ENCODE measurements around the gene PNP.

The PNP gene

DNA sequence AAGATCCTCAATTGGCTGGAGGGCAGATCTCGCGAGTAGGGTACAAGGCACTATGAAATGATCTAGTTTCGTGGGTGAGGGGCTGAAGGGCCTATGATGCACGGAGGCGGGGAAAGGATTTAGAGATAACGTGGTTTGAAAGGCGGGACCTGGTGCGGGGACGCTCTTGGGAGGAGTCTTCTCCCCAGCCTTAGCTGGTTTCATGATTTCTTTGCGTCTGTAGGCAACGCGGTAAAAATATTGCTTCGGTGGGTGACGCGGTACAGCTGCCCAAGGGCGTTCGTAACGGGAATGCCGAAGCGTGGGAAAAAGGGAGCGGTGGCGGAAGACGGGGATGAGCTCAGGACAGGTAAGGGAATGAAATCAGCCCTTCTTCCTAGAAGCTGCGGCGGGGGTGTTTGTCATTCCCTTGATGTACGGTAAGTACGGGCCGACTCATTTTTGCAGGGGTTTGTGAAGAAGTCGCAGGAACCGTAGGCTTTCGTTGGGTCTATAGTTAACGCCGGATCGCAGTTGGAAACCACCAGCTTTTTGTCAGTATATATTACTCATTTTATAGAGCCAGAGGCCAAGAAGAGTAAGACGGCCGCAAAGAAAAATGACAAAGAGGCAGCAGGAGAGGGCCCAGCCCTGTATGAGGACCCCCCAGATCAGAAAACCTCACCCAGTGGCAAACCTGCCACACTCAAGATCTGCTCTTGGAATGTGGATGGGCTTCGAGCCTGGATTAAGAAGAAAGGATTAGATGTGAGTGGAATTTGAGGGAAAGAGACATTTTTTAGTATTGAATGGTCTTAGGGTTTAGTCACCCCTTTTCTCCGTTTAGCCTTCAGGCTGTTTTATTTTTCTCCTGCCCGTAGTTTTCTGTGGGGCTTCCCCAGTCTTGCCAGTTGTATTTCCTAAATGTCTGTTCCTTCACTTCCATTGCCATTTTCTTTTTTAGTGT is 13.6 kb upstream of the PNP start:
- no peak for DNase-seq

DNA sequence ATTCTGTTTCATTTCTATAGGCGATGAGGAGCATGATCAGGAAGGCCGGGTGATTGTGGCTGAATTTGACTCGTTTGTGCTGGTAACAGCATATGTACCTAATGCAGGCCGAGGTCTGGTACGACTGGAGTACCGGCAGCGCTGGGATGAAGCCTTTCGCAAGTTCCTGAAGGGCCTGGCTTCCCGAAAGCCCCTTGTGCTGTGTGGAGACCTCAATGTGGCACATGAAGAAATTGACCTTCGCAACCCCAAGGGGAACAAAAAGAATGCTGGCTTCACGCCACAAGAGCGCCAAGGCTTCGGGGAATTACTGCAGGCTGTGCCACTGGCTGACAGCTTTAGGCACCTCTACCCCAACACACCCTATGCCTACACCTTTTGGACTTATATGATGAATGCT is 12.2 kb upstream of the PNP start:
- DNase-seq: no peak

DNA sequence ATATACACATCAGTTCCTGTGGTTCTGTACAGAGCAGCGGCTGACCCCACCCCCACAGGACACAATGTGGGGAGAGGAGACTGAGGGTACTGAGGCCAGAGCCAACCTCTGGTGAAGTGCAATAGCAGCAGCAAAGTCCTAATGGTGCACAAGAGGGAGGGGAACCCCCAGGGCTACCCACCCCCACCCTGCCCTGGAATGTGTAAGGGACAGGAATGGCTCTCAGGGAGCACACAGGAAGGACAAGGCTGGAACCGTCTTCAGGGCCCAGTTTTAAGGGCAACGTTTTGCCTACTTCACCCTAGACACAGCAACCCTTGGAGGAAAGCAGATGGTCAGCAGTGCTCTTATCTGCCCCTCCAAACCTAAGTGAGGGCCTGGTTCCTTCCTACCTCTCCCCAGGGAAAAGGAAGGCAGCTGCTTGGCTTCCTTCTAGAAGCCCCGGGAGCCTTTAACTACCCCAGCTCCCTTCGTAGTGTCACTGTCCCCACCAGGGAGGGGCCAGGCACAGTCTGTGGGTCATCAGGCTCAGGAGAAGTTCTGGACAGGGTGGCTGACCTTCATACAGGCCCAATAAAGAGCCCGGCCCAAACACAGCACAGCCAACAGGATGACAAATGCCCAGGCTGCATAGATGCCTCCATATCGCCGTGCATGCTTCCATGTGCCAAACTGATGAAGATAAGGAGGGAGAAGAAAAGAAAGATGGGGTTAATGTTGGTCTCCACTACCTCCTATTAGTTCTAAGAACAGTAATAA is 11.0 kb upstream of the PNP start:
- no peak for DNase-seq

DNA sequence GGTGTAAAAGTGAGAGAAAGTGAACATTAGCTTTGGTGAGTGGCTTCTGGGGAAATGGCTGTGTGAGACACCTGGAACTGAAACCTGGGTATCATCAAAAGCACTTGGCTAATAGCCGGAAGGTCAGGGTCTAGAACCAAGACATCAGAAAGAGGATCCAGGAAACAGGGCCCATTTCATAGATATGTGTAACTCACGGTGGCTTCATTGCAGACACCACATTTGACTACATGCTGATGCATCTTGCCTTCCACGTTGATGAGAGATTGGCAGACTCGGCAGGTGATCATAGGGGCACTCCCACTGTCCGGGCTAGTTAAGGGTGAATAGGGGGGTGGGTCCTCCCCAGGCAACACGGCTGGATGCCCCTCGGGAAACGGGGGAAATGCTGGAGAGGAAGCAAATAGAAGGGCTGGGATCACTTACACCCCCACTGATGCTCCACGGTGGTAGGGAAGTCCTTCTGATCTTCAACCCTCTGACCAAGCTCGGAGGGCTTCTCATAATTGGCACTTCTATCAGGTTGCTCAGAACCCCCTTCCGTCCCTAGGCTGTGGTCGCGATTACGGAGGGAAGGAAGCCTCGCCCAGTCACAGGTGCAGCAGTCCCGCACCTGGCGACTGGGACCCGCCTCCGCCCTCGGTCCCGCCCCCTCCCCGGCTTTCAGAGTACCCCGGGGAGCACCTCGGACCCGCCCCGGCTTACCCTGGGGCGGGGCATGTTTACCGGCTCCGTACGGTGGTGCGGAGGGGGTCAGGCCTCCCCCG is 8.6 kb upstream of the PNP start:
- no peak for DNase-seq

DNA sequence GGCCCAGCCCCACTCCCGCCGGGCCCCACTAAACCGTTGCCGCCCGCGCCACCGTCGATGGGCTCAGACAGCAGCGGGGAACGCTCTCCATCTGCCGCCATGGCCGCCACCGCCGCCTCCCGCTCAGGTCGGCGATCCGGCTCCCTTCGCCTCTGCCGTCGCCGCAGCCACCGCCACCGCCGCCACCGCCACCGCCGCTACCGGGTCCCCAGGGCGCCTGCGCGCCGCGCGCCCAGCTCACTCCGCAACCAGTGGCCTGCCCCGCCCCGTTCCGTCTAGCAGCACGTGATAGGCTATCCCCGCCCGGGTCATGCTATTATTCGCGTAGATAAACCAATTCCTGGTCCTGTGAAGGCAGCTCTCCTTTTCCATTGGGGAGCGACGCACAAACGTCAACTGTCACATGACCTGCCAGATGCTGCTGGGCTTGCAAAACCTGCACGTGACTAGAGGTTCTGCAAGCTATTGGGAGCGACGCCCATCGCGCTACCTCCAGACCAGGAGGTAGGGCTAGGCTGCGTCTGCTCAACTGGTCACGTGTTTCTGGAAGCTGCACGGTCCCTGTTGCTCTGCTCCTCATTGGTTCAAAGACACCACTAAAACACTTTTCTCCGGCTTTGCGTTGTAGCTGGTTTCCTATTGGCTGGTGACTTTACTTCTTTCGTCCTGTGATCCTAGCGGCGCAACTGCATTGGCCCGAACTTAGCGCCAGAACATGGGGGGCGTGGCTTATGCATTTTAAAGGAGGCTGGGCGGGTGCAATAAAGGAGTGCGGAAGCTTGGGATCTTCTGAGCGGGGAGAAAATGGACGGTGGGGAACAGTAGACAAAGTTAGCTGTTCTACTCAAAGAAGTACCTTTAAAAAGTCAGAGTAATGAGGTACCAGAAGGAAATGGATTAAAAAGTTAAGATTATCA is 7.7 kb upstream of the PNP start, which contains the start of gene PIP4P1:
TSS of gene PIP4P1 (minus strand) at position 210 of the 917 bp plus-strand sequence. CDS start at position 101, 109 bp downstream.
- DNase-seq: peak; percentile 83

DNA sequence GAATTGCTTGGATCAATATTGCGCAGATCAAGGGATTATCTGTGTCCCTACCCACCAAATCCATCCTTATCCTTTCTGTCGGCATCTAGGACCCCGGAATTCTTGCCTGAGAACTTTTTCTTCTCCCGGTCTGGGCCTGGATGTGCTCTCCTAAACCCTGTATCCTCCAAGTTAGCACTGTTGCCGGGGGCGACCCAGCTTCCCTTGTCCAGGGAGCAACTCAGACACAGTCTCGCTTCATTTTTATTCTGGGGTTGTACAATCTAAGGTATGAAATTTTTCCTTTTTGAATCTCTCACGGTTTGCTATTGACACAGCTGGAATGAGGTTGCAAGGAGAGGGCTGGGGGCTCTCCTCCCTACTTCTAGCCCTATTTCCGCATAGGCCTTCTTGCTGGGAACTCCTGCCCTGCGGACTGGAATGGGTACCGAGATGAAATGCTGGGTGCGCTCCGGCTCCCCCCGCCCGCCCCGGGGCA is 403 bp upstream of the PNP start:
- no peak for DNase-seq

DNA sequence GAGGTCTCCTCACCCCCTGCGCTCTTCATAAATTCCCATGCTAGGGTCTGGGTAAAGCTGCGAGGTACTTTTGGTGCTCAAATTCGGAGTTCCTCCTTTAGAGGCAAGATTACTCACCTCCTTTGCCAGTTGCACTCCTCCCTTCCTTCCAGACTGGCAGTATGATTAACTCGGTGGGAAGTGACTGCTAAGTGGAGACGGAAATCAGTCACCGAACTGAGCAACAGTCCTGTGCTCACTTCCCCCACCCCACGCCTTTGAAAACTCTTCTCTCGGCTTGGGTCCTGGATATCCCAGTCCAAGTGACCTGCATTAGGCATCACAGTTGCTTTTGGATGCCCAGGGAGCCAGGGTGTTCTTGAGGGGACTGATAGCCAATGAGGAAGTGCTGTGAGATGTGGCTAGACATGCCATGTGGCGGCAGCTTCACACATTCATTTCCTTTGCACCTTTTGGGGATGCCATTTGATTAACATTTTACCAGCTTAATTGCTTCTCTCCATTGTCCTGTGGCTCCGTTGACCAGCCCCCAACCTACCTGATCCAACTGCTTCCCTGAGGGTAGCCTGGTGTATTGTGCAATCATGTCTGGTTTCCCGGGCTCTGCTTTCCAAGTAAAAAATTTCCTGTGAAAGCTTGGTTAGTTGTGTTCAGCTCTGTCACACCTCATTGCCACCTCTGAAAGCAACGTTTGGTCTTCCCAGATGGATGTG is 840 bp downstream of the PNP start:
- peak; percentile 12 for DNase-seq

DNA sequence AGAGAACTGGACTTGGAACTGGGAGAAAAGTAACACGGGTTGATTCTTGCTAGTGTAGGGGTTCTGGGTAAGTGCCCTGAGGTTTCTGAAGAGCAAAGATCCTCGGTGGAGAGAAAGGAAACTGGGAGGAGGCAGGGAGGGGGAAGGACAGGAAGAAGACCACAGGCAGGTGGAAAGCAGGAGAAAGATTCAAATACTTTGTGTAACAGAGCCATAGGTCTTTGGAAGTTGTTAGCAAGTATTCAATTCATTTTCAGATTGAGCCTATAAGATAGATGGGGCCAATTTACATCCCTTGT is 1.3 kb downstream of the PNP start:
- no peak for DNase-seq

DNA sequence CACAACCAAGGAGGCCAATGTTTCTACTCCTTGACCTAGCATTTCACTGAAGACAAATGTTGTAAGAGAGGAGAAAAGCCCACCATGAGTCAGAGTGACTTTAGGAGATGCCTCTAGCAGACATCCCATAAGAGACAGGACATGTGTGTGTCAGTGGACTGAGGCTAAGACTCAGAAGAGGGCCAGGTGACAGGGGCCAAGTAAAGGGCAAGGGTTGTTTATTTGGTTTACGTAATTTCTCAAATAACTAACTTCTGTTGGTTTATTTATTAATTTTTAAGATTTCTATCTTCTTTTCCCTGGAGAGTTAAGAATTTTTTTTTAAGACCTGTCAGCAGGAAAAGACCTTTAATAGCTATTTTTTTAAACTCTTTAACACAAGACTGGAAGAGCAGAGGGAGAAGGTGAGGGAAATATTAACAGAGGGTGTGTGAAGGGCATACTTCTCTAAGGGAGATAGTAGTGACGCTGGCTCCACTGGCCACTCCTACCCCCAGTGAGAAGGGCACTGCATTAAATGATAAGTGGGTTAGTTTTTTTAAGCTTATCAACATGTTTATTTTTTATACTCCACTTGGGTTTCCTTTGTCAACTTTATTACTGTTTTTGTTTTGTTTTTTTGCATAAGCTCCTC is 3.4 kb downstream of the PNP start:
- no peak for DNase-seq

DNA sequence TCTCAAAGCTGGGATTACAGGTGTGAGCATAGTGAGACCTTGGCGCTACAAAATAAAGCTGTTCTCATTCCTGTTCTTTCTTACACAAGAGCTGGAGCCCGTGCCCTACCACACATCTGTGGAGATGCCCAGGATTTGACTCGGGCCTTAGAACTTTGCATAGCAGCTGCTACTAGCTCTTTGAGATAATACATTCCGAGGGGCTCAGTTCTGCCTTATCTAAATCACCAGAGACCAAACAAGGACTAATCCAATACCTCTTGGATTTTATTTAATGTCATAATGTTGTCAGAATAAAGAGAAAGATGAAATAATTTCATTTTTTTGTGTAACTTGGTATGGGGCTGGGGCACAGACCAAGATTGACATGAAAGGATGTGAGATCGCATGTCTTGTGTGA is 7.6 kb downstream of the PNP start:
- DNase-seq: no peak

DNA sequence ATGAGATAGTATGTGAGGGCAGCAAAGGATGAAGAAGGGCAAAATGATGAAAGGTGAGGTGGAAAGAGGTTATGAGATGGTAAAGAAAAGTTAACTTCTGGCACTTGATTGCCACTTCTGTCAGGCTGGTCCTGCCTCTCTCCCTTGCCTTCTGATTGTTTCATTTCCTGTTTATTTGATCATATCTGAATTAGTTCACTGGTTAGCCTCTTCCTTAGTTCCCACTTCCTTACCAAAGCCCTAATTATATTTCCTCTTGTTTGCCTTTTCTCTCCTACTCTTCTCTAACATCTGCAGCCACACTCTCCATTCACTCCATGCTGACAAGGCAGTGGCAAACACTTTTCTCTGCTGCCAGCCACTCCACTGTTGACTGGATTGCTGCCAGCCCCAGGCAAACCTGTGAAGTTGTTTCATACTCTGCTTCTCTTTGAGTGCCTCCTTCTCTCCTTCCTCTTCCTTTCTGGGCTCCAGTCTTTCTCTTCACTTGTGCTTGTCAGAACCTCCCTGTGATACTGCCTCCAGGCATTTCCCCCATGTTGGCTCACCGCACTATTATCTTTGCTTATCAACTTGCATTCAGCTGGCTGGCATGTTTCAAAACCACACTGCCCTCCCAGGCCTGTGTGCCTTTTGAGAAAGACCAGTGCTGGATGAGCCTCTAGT is 8.1 kb downstream of the PNP start:
- DNase-seq: no peak

DNA sequence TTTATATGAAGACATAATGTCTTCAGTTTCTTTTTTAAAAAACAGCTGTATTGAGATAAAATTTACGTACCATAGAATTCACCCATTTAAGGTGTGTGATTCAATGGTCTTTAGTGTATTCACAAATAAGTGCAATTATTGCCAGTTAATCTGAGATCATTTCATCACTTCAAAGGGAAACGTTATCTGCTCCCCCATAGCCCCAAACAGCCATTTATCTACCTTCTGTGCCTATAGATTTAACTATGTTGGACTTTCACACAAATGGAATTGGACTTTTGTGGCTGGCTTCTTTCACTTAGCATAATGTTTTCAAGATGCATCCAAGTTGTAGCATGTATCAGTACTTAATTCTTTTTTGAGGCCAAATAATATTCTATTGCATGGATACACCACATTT is 9.7 kb downstream of the PNP start:
- DNase-seq: no peak

DNA sequence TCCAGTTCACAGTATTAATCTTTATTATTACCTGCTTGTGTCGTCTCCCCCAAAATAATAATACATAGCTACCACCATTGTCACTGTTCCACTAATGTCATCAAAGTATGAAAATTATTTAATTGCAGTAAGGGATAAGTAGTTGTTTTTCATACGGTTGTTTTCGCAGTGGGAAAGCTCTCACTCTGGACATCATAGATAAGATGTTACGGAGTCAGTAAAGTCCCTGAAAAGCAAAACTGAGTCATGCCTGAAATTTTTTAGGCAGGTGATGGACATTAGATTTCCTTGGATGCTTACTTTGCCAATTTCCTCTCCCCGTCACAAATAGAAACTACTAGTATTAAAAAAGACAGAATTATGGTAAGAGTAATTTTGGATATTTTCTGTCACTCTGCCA is 13.2 kb downstream of the PNP start:
- no peak for DNase-seq

DNA sequence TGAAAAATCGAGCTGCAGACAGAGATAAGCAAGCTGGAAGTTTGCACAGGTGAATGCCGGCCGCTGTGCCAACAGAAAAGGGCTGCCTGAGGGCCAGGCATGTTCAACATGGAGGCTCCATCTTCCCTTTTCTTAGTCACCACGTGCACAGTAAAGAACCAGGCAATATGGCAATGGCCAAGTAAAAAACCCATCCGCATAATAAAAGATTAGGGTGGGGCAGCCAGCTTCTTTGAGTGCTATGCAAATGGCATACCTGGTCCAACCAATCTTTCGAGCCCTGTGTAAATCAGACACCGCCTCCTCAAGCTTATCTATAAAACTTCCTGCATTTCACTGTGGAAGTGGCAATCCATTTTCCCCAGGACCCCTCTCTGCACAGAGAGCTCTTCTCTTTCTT is 16.7 kb downstream of the PNP start:
- no peak for DNase-seq

DNA sequence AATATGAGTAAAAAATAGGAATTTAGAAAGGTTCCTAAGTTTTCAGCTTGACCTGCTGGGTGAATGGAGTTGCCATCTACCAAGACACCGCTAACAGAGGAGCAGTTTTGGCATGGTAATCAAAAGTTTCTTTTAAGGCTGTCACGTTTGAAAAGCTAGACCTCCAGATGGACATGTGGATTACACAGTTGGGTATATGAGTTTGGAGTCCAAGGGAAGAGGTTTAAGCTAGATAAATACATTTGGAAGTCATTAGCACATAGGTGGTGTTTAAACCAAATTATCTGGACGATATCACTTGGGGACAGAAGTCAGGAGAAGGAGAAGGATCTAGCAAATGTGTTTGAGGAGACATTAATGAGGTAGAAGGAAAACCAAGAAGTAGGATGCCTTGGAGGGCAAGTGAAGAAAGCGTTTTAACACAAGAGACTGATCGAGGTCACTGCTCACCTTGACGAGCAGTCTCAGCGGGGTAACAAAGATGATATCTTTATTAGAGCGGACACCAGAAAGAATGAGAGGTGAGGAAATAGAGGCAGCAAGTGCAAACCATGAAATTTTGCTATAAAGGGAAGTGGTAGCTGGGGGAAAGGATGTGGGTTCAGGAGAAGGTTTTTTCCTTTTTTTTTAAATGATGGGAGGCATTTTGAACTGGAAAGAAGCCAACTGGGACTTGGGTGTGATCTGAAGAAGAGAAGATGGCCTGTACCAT is 17.6 kb downstream of the PNP start:
- no peak for DNase-seq

DNA sequence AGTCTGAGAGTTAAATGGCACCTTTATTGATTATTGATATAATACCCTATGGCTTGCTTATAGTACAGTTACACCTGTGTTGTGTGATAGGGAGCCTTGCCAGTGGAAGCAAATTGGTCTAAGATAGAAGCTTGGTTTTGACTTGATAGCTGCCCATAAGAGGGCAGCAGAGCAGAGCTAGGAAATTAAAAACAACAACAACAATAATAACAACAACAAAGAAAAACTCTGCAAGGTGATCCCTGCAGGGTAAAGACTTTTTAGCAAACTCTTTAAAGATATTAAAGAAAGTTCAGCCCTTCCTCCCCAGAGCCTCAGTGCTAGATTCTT is 18.2 kb downstream of the PNP start:
- DNase-seq: no peak

DNA sequence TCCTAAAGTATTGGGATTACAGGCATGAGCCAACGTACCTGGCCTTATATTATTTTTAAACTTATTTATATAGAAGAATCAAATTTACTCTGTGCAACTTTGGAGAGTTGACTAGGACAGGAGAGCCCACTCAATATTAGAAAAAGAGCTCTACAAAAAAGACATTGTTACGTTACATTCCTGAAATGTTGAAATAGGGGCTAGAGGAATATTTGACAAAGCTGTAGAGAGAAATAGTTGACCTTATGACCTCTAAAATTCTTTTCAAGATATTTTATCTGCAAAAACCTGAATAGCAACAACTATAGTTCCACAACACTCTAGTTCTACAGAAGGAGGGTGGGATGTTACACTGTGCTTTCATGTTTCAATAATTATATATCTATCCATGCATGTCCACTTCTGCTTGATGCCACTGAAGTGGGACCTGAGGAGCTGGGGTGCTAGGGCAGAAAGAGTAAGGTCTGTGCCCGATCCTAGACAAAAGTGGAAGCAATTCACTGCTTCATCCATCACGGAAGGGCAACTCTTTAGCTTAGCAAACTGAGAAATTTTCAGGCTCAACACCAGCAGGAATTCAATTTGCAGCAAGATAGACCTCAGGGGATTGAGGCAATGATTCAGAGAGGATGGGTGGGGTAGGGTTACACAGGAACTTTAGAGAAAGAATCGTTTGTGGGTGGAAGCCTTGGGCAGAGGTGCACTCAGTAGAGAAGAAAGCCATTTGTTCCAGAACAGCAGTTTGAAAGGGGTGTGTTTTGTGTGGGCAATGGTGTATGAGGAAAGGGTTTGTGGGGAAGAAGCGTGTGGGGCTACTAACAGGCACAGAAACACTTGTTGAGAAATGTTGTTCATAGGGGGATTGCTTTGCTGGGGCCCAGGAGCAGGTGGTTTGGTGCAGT is 20.1 kb downstream of the PNP start:
- DNase-seq: no peak

DNA sequence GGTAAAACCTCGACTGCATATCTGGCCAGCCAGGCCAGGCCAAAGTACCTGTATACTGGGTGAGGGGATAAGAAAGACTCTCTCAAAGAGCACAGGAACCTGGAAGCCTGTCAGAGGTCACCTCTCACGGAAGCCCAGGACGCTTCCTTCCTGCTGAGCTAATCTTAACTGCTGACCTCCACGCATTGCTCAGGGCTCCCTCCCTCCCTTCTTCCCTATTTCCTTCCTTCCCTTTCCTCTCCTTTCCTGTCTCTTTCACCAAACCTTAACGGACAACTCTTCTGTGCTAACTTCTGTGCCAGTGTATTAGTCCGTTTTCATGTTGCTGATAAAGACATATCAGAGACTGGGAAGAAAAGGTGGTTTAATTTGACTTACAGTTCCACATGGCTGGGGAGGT is 21.4 kb downstream of the PNP start:
- DNase-seq: no peak

DNA sequence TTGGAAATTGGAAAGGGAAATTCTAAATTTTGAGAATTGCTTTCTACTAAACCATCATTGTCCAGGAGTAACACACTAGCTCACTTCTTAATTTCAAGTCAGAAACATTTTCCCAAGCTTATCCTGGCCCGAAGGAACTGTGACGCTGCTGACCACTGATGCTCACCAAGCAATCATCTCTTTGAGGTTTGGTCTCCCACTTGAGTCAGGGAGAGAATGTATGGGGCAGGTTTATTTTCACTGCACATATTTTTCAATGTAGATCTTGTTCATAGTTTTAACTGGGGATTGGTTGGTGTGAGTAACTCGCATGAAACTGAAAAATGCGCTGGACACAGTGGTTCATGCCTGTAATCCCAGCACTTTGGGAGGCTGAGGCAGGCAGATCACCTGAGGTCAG is 23.3 kb downstream of the PNP start:
- DNase-seq: no peak

Measured in GOT3 (cell line).